GM12872 (cell line): ENCODE results near the gene CDK5RAP1.

Experiments
- CTCF ChIP-seq: IDR thresholded peaks from 3 replicates; pipeline ENCODE4 v1.5.1; 2011; ENCODE audit warnings: low read depth, mild to moderate bottlenecking, low read length, moderate library complexity; ENCODE audit not compliant: insufficient read depth

Gene CDK5RAP1

DNA sequence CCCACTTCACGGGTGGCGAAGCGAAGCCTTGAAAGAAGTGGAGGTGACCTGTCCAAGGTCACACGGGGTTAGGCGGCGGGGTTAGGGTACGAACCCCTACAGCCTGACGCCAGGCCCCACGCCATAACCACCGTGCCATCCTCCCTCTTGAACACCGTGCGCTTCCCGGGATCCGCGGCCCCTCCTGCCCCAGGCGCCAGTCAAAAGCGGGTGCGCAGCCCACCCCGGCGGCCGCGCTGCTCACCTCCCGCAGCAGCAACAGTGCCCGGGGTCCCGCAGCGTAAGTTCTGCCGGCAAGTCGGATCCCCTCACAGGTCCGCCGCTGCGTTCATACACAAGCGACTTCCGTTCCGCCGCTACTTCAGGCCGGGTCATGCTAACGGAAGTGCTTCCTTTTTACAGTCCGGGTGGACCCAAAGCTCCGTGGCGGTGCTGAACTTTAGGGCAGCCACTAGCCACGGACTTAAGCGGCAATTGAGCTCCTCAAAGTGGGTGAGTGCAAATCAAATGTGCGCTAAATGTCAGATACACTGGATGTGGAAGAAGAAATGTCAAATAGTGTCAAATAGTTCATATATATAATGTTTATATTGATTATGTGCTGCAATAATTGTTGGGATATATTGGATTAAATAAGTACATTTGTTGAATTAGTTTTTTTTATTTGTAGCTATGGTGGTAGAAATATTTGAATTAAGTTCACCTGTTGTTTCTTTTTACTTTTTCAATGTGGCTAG is at the start of gene CDK5RAP1:
Gene CDK5RAP1 (minus strand): TSS at position 336 of the 737 bp plus-strand sequence. CDS start 4,455 bp downstream, outside the sequence.
- no peak for TF ChIP-seq CTCF

DNA sequence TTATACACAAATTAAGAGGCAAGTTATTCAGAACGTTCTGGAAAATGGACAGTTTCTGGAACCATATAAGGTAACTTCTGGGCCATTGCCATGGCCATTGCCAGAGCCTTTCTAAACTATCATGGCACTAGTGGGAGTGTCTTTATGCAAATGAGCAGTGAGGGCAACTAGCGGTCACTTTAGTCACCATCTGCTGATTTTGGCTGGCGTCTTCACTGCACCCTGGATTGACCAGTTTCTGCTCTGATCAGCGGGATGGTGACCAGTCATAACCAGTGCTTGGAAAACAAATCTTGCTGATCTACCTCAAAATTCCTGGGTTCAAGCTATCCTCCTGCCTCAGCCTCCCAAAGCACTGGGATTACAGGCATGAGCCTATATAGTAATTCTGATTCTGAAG is 49.5 kb upstream of the CDK5RAP1 start:
- TF ChIP-seq CTCF = no peak

DNA sequence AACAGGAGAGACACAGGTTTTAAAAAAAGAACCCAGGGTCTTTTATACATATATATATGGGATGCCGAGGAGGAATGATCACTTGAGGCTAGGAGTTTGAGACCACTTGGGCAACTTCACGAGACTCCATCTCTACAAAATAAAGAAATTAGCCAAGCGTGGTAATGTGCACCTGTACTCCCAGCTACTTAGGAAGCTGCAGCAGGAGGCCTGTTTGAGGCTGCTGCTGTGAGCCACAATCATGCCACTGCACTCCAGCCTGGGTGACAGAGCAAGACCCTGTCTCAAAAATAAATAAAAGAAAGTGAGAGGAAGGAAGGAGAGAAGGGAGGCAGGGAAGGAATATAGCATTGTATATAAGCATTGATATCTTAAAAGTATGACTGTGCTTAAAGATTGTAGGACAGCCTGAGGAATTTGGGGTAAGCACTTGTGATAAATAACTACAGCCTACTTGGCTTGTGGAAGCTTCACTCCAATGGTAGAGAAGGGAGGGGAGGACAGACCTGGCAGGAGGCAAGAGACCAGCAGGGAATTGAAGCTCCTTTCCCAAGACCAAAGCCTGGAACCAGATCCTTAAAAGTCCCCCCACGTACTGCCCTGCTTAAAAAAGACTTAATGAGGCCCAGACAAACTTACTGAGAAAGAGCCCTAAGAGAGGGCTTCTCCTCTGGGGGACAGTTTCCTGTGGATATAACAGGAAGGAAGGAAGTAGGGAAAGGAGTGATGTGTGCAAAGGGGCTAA is 44.7 kb upstream of the CDK5RAP1 start:
- TF ChIP-seq CTCF = no peak

- peak; percentile 50; the same call in 2 of the 3 replicates for TF ChIP-seq CTCF
Measured at GRCh38 chr20:33444797-33445560, 43.7 kb upstream of the CDK5RAP1 start.

DNA sequence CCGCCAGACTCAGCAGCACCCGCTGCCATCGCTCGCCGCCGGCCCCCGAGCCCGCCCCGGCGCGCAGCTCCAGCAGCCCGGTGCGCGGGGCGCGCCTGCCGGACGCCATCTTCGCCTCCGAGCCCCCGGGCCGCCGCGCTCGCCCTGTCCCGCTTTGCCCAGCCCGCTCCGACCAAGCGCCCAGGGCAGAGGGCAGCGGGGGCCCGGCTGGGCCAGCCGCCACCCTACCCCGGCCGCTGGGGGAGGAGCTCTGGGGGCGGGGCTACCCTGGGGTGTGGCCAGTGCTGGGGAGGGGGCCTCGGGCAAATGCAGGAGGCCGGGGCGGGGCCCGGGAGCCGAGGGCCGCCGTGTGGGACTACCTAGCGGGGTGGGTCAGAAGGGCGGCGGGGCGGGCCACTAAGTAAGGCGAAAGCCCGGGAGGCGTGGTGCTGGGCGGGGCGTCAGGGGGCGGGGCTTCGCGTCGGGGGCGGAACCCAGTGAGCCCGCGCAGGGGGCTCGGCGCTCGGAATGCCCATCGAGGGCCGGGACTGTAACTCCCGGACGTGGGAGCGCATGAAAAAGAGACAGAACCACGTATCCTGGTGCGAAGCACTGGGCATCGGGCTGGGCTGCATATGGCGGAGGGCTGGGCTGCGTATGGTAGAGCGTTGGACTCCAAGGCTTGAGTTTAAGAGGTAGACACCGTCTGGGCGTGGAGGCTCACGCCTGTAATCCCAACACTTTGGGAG is 42.4 kb upstream of the CDK5RAP1 start, which contains the start of gene SNTA1:
Gene SNTA1 (minus strand): TSS at position 252 of the 728 bp plus-strand sequence. CDS start 143 bp downstream, at position 109.
- TF ChIP-seq CTCF = no peak

DNA sequence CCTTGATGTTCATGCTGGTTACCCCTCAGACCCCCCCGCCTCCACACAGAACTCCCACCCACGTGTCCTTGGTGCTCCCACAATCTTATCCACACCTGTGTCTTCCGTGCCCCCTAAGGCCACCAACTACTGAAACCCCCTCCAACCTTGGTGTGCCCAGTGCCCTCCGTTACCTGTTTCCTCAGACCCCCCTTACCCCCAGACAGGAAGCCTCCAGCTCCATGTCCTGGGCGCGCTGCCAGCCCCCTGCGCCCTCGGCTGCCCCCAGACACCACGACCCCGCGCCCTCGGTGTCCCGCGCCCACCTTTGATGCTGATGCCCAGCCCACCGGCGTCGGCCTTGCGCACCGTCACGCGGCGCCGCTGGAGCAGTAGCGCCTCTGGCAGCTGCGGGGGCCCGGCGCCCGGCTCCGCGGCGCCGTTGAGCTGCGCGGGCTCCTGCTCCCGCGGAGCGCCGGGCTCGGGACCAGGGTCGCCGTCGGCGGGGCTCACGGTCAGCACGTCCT is 41.7 kb upstream of the CDK5RAP1 start:
- no peak for TF ChIP-seq CTCF
